ENCODE measurements around the gene OS9.
"Not testable (repeated sequence)": the region's sequence is repeated elsewhere in the genome, so short reads cannot be mapped to it uniquely, and the experiment has no call there.

DNA sequence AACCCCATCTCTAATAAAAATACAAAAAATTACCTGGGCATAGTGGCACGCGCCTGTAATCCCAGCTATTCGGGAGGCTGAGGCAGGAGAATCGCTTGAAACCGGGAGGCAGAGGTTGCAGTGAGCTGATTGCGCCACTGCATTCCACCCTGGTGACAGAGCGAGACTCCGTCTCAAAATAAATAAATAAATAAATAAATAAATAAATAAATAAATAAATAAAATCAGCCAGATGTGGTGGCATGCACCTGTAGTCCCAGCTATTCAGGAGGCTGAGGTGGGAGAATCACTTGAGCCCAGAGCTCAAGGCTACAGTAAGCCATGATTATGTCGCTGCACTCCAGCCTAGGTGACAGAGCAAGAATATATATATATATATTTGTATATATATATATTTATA, 16.0 kb upstream of the OS9 start:
- TF ChIP-seq POLR2A (IDR thresholded peaks at IDR 0.05; ENCODE audit: low read depth, low read length); POU2F2 (IDR thresholded peaks at IDR 0.05; ENCODE audit: low read depth, low read length); SPI1 (IDR thresholded peaks at IDR 0.05; ENCODE audit: low read depth, low read length); PAX5 (IDR thresholded peaks at IDR 0.05; ENCODE audit: insufficient read depth, low read length, severe bottlenecking); TAF1 (IDR thresholded peaks at IDR 0.05; ENCODE audit: low read depth, low read length): not testable (repeated sequence)

All from GM12891 (cell line).